Measurements from ENCODE around the gene SYNDIG1L. TPM values are rescaled to one million over a fixed set of nuclear protein-coding genes. Genes with fewer than 3 reads are reported as not detected.

SYNDIG1L gene
- total RNA-seq, 1 donor from 2014 or later = not detected

DNA sequence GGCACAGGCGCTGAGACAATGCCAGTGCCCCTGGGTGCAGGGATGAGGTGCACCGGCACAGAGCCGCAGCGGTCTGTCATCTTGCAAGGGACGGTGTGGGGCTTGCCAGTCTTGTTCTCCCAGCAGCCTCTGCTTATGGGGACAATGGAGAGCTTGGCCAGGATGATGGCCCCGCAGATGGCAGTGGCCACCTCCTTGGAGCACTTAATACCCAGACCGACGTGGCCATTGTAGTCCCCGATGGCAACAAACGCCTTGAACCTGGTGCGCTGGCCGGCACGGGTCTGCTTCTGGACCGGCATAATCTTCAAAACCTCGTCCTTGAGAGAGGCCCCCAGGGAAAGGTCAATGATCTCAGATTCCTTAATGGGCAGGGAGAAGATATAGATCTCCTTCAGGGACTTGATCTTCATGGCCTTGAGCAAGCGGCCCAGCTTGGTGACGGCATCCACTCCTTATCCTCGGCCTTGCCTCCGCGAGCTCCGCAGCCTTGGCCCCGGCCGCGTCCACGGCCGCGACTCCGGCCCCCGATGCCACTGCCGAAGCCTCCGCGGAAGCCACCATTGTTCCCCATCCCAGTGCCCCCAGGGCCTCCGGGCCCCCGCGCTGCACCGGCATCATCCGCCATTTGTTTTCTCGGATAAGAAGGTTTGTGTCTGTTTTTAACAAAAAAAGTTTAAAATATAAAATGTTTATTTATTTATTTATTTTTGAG is 47.9 kb downstream of the SYNDIG1L start:
- peaks cover 1% of the 10 kb centered on the region for H3K36me3 Mint-ChIP-seq (ENCODE audit: unreplicated experiment)
- TF ChIP-seq, protein P1, sequence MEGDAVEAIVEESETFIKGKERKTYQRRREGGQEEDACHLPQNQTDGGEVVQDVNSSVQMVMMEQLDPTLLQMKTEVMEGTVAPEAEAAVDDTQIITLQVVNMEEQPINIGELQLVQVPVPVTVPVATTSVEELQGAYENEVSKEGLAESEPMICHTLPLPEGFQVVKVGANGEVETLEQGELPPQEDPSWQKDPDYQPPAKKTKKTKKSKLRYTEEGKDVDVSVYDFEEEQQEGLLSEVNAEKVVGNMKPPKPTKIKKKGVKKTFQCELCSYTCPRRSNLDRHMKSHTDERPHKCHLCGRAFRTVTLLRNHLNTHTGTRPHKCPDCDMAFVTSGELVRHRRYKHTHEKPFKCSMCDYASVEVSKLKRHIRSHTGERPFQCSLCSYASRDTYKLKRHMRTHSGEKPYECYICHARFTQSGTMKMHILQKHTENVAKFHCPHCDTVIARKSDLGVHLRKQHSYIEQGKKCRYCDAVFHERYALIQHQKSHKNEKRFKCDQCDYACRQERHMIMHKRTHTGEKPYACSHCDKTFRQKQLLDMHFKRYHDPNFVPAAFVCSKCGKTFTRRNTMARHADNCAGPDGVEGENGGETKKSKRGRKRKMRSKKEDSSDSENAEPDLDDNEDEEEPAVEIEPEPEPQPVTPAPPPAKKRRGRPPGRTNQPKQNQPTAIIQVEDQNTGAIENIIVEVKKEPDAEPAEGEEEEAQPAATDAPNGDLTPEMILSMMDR (IDR thresholded peaks at IDR 0.05) = no peak
- no peak for DNase-seq (ENCODE audit: extremely low spot score, unreplicated experiment)
- no peak overlapping the region for H3K27ac Mint-ChIP-seq (ENCODE audit: unreplicated experiment)
- H3K27me3 Mint-ChIP-seq (ENCODE audit: unreplicated experiment) = peaks cover 31% of the 10 kb centered on the region
- no peak overlapping the region for H3K4me3 Mint-ChIP-seq (ENCODE audit: unreplicated experiment)
- no peaks in the 10 kb centered on the region for H3K4me1 Mint-ChIP-seq (ENCODE audit: unreplicated experiment)
- H3K9me3 Mint-ChIP-seq (ENCODE audit: unreplicated experiment) = no peaks in the 10 kb centered on the region

DNA sequence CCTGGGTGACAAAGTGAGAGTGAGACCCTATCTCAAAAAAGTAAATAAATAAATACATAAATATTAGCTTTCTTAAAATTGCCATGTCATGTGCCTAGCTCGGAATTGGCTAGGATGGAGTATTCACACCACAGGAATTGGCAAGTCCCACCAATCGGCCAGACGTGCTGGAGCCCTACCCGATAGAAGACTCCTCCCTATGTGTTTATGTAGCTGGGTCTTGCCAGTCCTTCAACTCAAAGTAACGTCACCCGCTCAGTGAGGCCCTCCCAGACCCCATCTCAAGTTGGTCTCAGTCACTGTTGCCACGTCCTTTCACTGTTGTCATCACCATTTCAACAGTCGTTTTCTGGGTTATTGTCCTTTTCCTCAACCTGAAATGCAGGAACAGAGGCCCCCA is 57.6 kb downstream of the SYNDIG1L start:
- Mint-ChIP-seq H3K4me1 (ENCODE audit: unreplicated experiment) (no peaks in the 10 kb centered on the region), H3K27me3 (ENCODE audit: unreplicated experiment) (peaks cover 31% of the 10 kb centered on the region), H3K27ac (ENCODE audit: unreplicated experiment) (no peak overlapping the region), H3K9me3 (ENCODE audit: unreplicated experiment) (no peaks in the 10 kb centered on the region), H3K4me3 (ENCODE audit: unreplicated experiment) (no peak overlapping the region), H3K36me3 (ENCODE audit: unreplicated experiment) (no peaks in the 10 kb centered on the region)
- TF ChIP-seq, protein P1 (IDR thresholded peaks at IDR 0.05) = no peak
- no peak for DNase-seq (ENCODE audit: extremely low spot score, unreplicated experiment)

DNA sequence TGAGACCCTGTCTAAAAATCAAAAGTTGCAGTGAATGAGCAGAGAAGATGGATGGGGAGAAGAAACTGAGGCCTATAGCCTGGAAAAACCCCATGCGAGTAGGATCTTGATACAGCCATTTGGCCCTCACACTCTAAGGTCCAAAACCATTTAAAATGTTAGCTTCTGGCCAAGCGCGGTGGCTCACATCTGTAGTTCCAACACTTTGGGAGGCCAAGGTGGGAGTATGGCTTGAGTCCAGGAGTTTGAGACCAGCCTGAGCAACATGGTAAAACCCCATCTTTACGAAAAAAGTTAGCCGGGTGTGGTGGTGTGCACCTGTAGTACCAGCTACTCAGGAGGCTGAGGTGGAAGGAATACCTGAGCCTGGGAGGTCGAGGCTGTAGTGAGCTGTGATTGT is 58.0 kb downstream of the SYNDIG1L start:
- TF ChIP-seq, protein P1 (IDR thresholded peaks at IDR 0.05) = no peak
- Mint-ChIP-seq H3K4me1 (ENCODE audit: unreplicated experiment) (no peaks in the 10 kb centered on the region), H3K9me3 (ENCODE audit: unreplicated experiment) (no peaks in the 10 kb centered on the region), H3K36me3 (ENCODE audit: unreplicated experiment) (no peaks in the 10 kb centered on the region), H3K27me3 (ENCODE audit: unreplicated experiment) (peaks cover 31% of the 10 kb centered on the region), H3K27ac (ENCODE audit: unreplicated experiment) (no peak overlapping the region), H3K4me3 (ENCODE audit: unreplicated experiment) (no peak overlapping the region)
- DNase-seq (ENCODE audit: extremely low spot score, unreplicated experiment) = no peak

DNA sequence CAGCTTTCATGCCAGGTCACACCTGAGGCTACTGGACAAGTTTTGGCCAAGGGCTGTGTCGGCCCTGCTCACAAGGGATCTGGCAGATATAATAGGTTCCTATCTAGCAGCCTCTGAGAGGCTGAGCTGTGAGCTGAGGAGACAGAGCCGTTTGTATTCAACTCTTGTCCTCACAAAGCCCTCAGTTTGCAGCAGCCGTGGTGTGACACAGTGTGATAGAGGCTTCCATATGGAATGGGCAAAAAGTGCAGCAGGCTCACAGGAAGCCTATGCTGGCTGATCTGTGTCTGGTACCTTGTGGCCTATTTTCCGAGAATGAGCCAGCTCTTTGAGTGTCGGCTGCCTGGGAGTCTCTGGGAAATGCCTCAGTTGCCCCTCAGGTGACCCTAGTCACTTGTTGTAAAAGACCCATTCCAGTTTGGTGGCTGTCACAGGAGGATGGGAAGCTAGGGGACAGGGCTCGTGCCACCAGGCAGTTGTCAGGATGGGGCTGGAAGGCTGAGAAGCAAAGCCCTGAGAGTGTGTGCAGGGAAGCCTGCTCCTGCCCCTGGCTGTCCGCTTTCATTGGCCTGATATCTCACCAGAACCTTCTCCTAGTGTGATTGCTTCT is 61.6 kb downstream of the SYNDIG1L start:
- Mint-ChIP-seq H3K4me1 (ENCODE audit: unreplicated experiment) (no peaks in the 10 kb centered on the region), H3K27me3 (ENCODE audit: unreplicated experiment) (peaks cover 22% of the 10 kb centered on the region), H3K4me3 (ENCODE audit: unreplicated experiment) (no peak overlapping the region), H3K36me3 (ENCODE audit: unreplicated experiment) (no peaks in the 10 kb centered on the region), H3K9me3 (ENCODE audit: unreplicated experiment) (no peaks in the 10 kb centered on the region), H3K27ac (ENCODE audit: unreplicated experiment) (no peak overlapping the region)
- DNase-seq (ENCODE audit: extremely low spot score, unreplicated experiment) = no peak
- TF ChIP-seq, protein P1 (IDR thresholded peaks at IDR 0.05) = no peak

DNA sequence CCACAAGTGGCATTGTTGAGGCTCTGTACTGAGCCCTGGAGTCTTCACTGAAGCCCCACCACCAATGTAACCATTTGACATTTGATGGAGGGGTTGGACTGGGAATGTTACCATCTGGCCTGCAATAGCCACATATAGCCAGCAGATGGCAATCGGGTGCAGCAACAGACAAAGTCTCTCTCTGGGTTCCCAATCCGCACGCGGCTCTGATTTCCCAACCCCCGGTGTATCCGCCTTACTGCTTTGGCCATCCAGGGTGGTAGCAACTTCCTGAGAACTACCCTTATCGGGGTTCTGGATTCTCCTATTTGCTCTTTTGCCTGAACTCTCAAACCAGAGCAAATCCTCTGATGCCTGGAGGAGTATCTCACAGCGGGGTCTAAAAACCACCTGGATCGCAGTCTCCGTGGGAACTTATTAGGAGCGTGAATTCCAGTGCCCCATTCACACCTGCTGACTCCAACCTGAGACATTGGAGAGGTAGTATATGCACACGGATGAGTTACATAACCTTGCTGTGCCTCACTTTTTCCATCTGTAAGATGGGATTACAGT is 63.6 kb downstream of the SYNDIG1L start:
- Mint-ChIP-seq H3K4me3 (ENCODE audit: unreplicated experiment) (no peak overlapping the region), H3K36me3 (ENCODE audit: unreplicated experiment) (no peaks in the 10 kb centered on the region), H3K4me1 (ENCODE audit: unreplicated experiment) (no peaks in the 10 kb centered on the region), H3K27me3 (ENCODE audit: unreplicated experiment) (peaks cover 31% of the 10 kb centered on the region), H3K27ac (ENCODE audit: unreplicated experiment) (no peak overlapping the region), H3K9me3 (ENCODE audit: unreplicated experiment) (no peaks in the 10 kb centered on the region)
- TF ChIP-seq, protein P1 (IDR thresholded peaks at IDR 0.05) = peak; percentile 92
- peak; percentile 93 for DNase-seq (ENCODE audit: extremely low spot score, unreplicated experiment)

All from osteocyte (in vitro differentiated cells).